Panc1 (cell line): ENCODE data around the gene PLXNC1. TPM values are rescaled to one million over a fixed set of nuclear protein-coding genes. Genes with fewer than 3 reads are reported as not detected.

Experiments used
- ATAC-seq: fragments of 200-7000 bp; cut with Tn5 transposase; 2 replicates; pipeline ENCODE4 v1.9.1; 2020; ENCODE audit warnings: mild to moderate bottlenecking, moderate library complexity
- BruUV-seq: library from RNA; stranded (reverse); fragments of 400-500 nt; replicated peaks from 2 replicates; lab custom pipeline; 2021; lab: Mats Ljungman, UMichigan
- CTCF ChIA-PET: fragments of 300-600 bp; sonication (Branson Sonifier 250); formaldehyde crosslinking; loops from one replicate; lab custom pipeline; 2022; ENCODE audit warnings: antibody characterized with exemption; lab: Charles Lee
- POLR2A ChIA-PET: fragments of 300-600 bp; sonication (Branson Sonifier 250); formaldehyde crosslinking; loops from one replicate; lab custom pipeline; 2022; ENCODE audit warnings: antibody characterized with exemption; lab: Charles Lee
- DNase-seq: peaks from one replicate; pipeline ENCODE4 v3.0.0-alpha.2; 2010; ENCODE audit warnings: low read depth, low spot score
- H3K27ac ChIP-seq: 2 replicates; pipeline ENCODE4 v1.5.1; 2011; ENCODE audit warnings: mild to moderate bottlenecking, low read length, inconsistent platforms
- H3K27me3 ChIP-seq: fragments of 200-500 bp; sonication (Bioruptor generic); 2 replicates; pipeline ENCODE4 v1.6.0; 2014; ENCODE audit warnings: low read length, inconsistent platforms; ENCODE audit not compliant: control insufficient read depth, insufficient read depth
- H3K36me3 ChIP-seq: fragments of 200-500 bp; sonication (Bioruptor generic); 2 replicates; pipeline ENCODE4 v1.5.1; 2014; ENCODE audit warnings: inconsistent platforms, mild to moderate bottlenecking, low read length, moderate library complexity; ENCODE audit not compliant: control insufficient read depth, insufficient read depth
- H3K4me1 ChIP-seq: 2 replicates; pipeline ENCODE4 v1.5.1; 2011; ENCODE audit warnings: inconsistent platforms, mild to moderate bottlenecking, low read length, moderate library complexity; ENCODE audit not compliant: control insufficient read depth, insufficient read depth
- H3K4me3 ChIP-seq, 2 experiments: 2 replicates each; pipeline ENCODE4 v1.5.1; 2011 to 2012; ENCODE audit warnings: low read depth in 2 of 2, low read length in 2 of 2, mild to moderate bottlenecking in 2 of 2, inconsistent platforms in 1 of 2, moderate library complexity in 1 of 2
- H3K9me3 ChIP-seq: fragments of 200-500 bp; sonication (Bioruptor generic); 2 replicates; pipeline ENCODE4 v1.5.1; 2014; ENCODE audit warnings: low read depth, mild to moderate bottlenecking, inconsistent platforms, low read length, moderate library complexity; ENCODE audit not compliant: control insufficient read depth, insufficient read depth
- POLR2AphosphoS5 ChIP-seq: IDR thresholded peaks from 2 replicates; pipeline ENCODE4 v1.6.1; 2012; ENCODE audit warnings: mild to moderate bottlenecking, low read depth, low read length, moderate library complexity
- SIN3A ChIP-seq: IDR thresholded peaks from 2 replicates; pipeline ENCODE4 v1.6.1; 2012; ENCODE audit warnings: low read depth, mild to moderate bottlenecking, low read length, moderate library complexity, borderline replicate concordance; ENCODE audit not compliant: insufficient read depth
- TCF7L2 ChIP-seq: IDR thresholded peaks from 2 replicates; pipeline ENCODE4 v1.6.1; 2011; ENCODE audit warnings: mild to moderate bottlenecking, low read depth, low read length, inconsistent platforms
- in situ Hi-C: cut with HindIII; loops from 2 replicates; pipeline ENCODE4 v1.10.0; 2016; ENCODE audit warnings: low sequenced_read_pairs, low pct_unique_long_range_greater_than_20kb
- intact Hi-C: fragments of 100-400 bp; cut with micrococcal nuclease; formaldehyde crosslinking; loops from one replicate; pipeline ENCODE4 v1.10.0; 2022; ENCODE audit not compliant: unreplicated experiment
- total RNA-seq: library from RNA; stranded (reverse); gene quantifications from one replicate; pipeline ENCODE4 v1.2.1, GENCODE V29; 2021; ENCODE audit not compliant: unreplicated experiment
- TF ChIP-seq, protein P1 (sequence below), 2 experiments: IDR thresholded peaks; 2 replicates each; pipeline ENCODE4 v1.6.1; 2011 to 2012; ENCODE audit warnings: low read depth in 2 of 2, control low read depth in 1 of 2, low read length in 1 of 2, mild to moderate bottlenecking in 1 of 2, moderate library complexity in 1 of 2; ENCODE audit not compliant: insufficient read depth in 1 of 2
- TF ChIP-seq, protein P2 (sequence below): fragments of 450-650 bp; IDR thresholded peaks from 2 replicates; pipeline ENCODE4 v1.5.1; 2017; ENCODE audit warnings: mild to moderate bottlenecking

PLXNC1 gene
- total RNA-seq, 1 experiment from 2014 or later: 0.57 TPM

DNA sequence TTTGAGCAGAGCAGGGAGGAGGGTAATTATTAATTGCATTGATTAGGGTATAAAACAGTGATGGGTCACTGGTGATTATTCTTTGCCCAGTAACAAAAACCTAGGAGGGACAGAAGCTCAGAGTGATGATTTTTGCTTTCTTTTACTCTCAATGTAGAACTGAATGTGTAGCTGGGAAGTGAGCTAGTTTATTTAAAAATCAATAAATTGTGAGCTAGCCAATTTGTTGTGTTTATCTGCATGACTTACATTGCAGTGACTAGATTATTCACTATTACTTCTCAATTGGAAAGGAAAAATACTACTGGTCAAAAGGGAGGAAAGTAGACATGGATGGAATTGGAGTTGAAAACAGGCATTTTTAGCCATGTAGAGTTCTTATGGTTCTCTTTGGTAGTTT, 107.1 kb downstream of the PLXNC1 start:
- H3K27ac ChIP-seq: no peak overlapping the region
- H3K36me3 ChIP-seq: no peaks in the 10 kb centered on the region
- TF ChIP-seq, protein P1, sequence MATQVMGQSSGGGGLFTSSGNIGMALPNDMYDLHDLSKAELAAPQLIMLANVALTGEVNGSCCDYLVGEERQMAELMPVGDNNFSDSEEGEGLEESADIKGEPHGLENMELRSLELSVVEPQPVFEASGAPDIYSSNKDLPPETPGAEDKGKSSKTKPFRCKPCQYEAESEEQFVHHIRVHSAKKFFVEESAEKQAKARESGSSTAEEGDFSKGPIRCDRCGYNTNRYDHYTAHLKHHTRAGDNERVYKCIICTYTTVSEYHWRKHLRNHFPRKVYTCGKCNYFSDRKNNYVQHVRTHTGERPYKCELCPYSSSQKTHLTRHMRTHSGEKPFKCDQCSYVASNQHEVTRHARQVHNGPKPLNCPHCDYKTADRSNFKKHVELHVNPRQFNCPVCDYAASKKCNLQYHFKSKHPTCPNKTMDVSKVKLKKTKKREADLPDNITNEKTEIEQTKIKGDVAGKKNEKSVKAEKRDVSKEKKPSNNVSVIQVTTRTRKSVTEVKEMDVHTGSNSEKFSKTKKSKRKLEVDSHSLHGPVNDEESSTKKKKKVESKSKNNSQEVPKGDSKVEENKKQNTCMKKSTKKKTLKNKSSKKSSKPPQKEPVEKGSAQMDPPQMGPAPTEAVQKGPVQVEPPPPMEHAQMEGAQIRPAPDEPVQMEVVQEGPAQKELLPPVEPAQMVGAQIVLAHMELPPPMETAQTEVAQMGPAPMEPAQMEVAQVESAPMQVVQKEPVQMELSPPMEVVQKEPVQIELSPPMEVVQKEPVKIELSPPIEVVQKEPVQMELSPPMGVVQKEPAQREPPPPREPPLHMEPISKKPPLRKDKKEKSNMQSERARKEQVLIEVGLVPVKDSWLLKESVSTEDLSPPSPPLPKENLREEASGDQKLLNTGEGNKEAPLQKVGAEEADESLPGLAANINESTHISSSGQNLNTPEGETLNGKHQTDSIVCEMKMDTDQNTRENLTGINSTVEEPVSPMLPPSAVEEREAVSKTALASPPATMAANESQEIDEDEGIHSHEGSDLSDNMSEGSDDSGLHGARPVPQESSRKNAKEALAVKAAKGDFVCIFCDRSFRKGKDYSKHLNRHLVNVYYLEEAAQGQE (IDR thresholded peaks at IDR 0.05; ENCODE audit: insufficient read depth in 1 of 2, low read depth in 2 of 2, low read length in 1 of 2): no peak
- TF ChIP-seq, protein P2, sequence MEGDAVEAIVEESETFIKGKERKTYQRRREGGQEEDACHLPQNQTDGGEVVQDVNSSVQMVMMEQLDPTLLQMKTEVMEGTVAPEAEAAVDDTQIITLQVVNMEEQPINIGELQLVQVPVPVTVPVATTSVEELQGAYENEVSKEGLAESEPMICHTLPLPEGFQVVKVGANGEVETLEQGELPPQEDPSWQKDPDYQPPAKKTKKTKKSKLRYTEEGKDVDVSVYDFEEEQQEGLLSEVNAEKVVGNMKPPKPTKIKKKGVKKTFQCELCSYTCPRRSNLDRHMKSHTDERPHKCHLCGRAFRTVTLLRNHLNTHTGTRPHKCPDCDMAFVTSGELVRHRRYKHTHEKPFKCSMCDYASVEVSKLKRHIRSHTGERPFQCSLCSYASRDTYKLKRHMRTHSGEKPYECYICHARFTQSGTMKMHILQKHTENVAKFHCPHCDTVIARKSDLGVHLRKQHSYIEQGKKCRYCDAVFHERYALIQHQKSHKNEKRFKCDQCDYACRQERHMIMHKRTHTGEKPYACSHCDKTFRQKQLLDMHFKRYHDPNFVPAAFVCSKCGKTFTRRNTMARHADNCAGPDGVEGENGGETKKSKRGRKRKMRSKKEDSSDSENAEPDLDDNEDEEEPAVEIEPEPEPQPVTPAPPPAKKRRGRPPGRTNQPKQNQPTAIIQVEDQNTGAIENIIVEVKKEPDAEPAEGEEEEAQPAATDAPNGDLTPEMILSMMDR: no peak
- TF ChIP-seq POLR2AphosphoS5: no peak
- ChIA-PET CTCF (no interaction called here), POLR2A (no interaction called here)
- no TSS peak for BruUV-seq
- no peak for DNase-seq
- H3K9me3 ChIP-seq: no peaks in the 10 kb centered on the region
- intact Hi-C loops: no loop called here
- no peak overlapping the region for H3K4me3 ChIP-seq
- in situ Hi-C loops: no loop called here
- H3K4me1 ChIP-seq: no peaks in the 10 kb centered on the region
- H3K27me3 ChIP-seq: no peaks in the 10 kb centered on the region
- no peak for ATAC-seq

- intact Hi-C loops: no loop called here
- TF ChIP-seq, protein P2: no peak
- TF ChIP-seq, protein P1 (IDR thresholded peaks at IDR 0.05; ENCODE audit: insufficient read depth in 1 of 2, low read depth in 2 of 2, low read length in 1 of 2): no peak
- no peak for TF ChIP-seq POLR2AphosphoS5
- no peak for TF ChIP-seq TCF7L2
- TF ChIP-seq SIN3A: no peak
- Histone ChIP-seq H3K27me3 (no peaks in the 10 kb centered on the region), H3K4me3 (no peak overlapping the region), H3K27ac (no peak overlapping the region), H3K36me3 (no peaks in the 10 kb centered on the region), H3K9me3 (no peaks in the 10 kb centered on the region), H3K4me1 (0 out of 2 replicates have a peak, but pooled peaks cover 4% of the 10 kb centered on the region)
- in situ Hi-C loops: no loop called here
- ChIA-PET CTCF (no interaction called here), POLR2A (no interaction called here)
- BruUV-seq: no TSS peak
- ATAC-seq (no peak), DNase-seq (no peak)
These were observed 110.2 kb downstream of the PLXNC1 start for GRCh38 chr12:94258593-94258992.
